GM12878 (cell line): Measurements from ENCODE around the gene CYTH3. TPM values are rescaled to one million over a fixed set of nuclear protein-coding genes. Genes with fewer than 3 reads are reported as not detected.
"Not testable (repeated sequence)": the region's sequence is repeated elsewhere in the genome, so short reads cannot be mapped to it uniquely, and the experiment has no call there.

ENCODE experiments used
- ATAC-seq: fragments of 200-7000 bp; cut with Tn5 transposase; 3 replicates; pipeline ENCODE4 v1.9.1; 2020; ENCODE audit warnings: mild to moderate bottlenecking, moderate library complexity
- BruUV-seq: library from RNA; stranded (reverse); fragments of 400-500 nt; replicated peaks from 2 replicates; lab custom pipeline; 2021; lab: Mats Ljungman, UMichigan
- CTCF ChIA-PET: fragments of 300-600 bp; sonication (Branson Sonifier 250); formaldehyde crosslinking; extraction: SDS; loops from one replicate; lab custom pipeline; 2021; ENCODE audit warnings: inconsistent platforms; lab: Yijun Ruan, JAX
- POLR2A ChIA-PET: fragments of 350-600 bp; formaldehyde crosslinking; extraction: SDS; loops from one replicate; lab custom pipeline; 2021; ENCODE audit warnings: inconsistent platforms; lab: Charles Lee
- RAD21 ChIA-PET: fragments of 300-600 bp; sonication (Branson Sonifier 250); formaldehyde crosslinking; loops from one replicate; lab custom pipeline; 2023; ENCODE audit warnings: antibody characterized with exemption; ENCODE audit not compliant: unreplicated experiment; lab: Charles Lee
- SMC1A ChIA-PET: fragments of 300-600 bp; sonication (Branson Sonifier 250); formaldehyde crosslinking; loops from one replicate; lab custom pipeline; 2023; ENCODE audit not compliant: unreplicated experiment, uncharacterized antibody; lab: Charles Lee
- DNase-seq: peaks from one replicate; pipeline ENCODE4 v3.0.0-alpha.2; 2011; ENCODE audit warnings: low read depth, low spot score
- FAIRE-seq: peaks from 3 replicates; lab custom pipeline; 2011; peaks lifted over from hg19 to GRCh38; lab: Jason Lieb, UNC
- H2AFZ ChIP-seq: 2 replicates; pipeline ENCODE4 v1.6.0; 2011; ENCODE audit warnings: low read depth, low read length, control low read depth; ENCODE audit not compliant: control insufficient read depth
- H3K27ac ChIP-seq: 2 replicates; pipeline ENCODE4 v1.5.1; 2011; ENCODE audit warnings: control low read depth; ENCODE audit not compliant: control insufficient read depth, insufficient read depth
- H3K27me3 ChIP-seq, 2 experiments: replicated peaks in 1 of 2; 2 replicates each; pipeline versions ENCODE4 v1.6.0 to v1.6.1; 2011; ENCODE audit warnings: low read length in 1 of 2; ENCODE audit not compliant: control insufficient read depth in 2 of 2, insufficient read depth in 2 of 2
- H3K36me3 ChIP-seq, 2 experiments: 2 replicates each; pipeline ENCODE4 v1.5.1; 2011; ENCODE audit warnings: low read length in 1 of 2; ENCODE audit not compliant: control insufficient read depth in 2 of 2, insufficient read depth in 2 of 2
- H3K4me1 ChIP-seq: 2 replicates; pipeline ENCODE4 v1.6.1; 2011; ENCODE audit warnings: mild to moderate bottlenecking, low read length, moderate library complexity, mixed read lengths; ENCODE audit not compliant: control insufficient read depth, insufficient read depth
- H3K4me2 ChIP-seq: 2 replicates; pipeline ENCODE4 v1.6.0; 2011; ENCODE audit warnings: control low read depth; ENCODE audit not compliant: control insufficient read depth, insufficient read depth
- H3K4me3 ChIP-seq: fragments of 200-600 bp; sonication (generic); 2 replicates; pipeline ENCODE4 v1.5.1; 2016
- H3K79me2 ChIP-seq: 2 replicates; pipeline ENCODE4 v1.6.0; 2011; ENCODE audit warnings: low read length; ENCODE audit not compliant: control insufficient read depth, insufficient read depth
- H3K9ac ChIP-seq: 2 replicates; pipeline ENCODE4 v1.8.0; 2011; ENCODE audit warnings: low read length, control low read depth, mixed read lengths; ENCODE audit not compliant: control insufficient read depth, insufficient read depth
- H3K9me3 ChIP-seq: replicated peaks from 3 replicates; pipeline ENCODE4 v1.5.1; 2011; ENCODE audit warnings: mild to moderate bottlenecking, low read length; ENCODE audit not compliant: control insufficient read depth, insufficient read depth
- H4K20me1 ChIP-seq: 2 replicates; pipeline ENCODE4 v1.6.0; 2011; ENCODE audit not compliant: control insufficient read depth, insufficient read depth
- CHD1 ChIP-seq: IDR thresholded peaks from 2 replicates; pipeline ENCODE4 v1.6.1; 2012; ENCODE audit warnings: low read depth, low read length, improper control_type of control experiment
- HDAC6 ChIP-seq: fragments of 200-600 bp; sonication (generic); IDR thresholded peaks from one replicate; pipeline ENCODE4 v1.8.0; 2017; ENCODE audit warnings: antibody characterized with exemption; ENCODE audit not compliant: unreplicated experiment
- KAT2A ChIP-seq: conservative IDR thresholded peaks from 2 replicates; pipeline ENCODE4 v1.6.1; 2011; ENCODE audit warnings: low read depth, low read length; ENCODE audit not compliant: control insufficient read depth
- MTA3 ChIP-seq: IDR thresholded peaks from 2 replicates; pipeline ENCODE4 v1.6.1; 2012; ENCODE audit warnings: low read length, inconsistent platforms, borderline replicate concordance
- PBX3 ChIP-seq: IDR thresholded peaks from 2 replicates; pipeline ENCODE4 v1.6.1; 2011; ENCODE audit warnings: mild to moderate bottlenecking, low read depth, low read length, moderate library complexity; ENCODE audit not compliant: insufficient replicate concordance
- POLR2A ChIP-seq: IDR thresholded peaks from 2 replicates; pipeline ENCODE4 v1.6.1; 2011; ENCODE audit warnings: low read depth, mild to moderate bottlenecking, low read length
- SREBF2 ChIP-seq: IDR thresholded peaks from 2 replicates; pipeline ENCODE4 v1.6.1; 2012; ENCODE audit warnings: mild to moderate bottlenecking, low read length
- ZNF274 ChIP-seq: IDR thresholded peaks from one replicate; pipeline ENCODE4 v1.8.0; 2011; ENCODE audit not compliant: insufficient read length, insufficient read depth
- WGBS: methylation state at CpG from one replicate; pipeline ENCODE4 v1.1.6; 2016; ENCODE audit warnings: low lambda C conversion rate; ENCODE audit not compliant: insufficient replicate concordance, insufficient coverage; ENCODE audit errors: missing lambda C conversion rate; 5-methylcytosine and 5-hydroxymethylcytosine counted together
- in situ Hi-C: fragments of 300-500 bp; cut with MboI; formaldehyde crosslinking; loops from 9 replicates; pipeline ENCODE4 v1.14.3; 2018; ENCODE audit warnings: mixed read lengths
- intact Hi-C: fragments of 100-400 bp; cut with micrococcal nuclease; formaldehyde crosslinking; loops from one replicate; pipeline ENCODE4 v1.14.2; 2022; ENCODE audit not compliant: unreplicated experiment
- polyA plus RNA-seq, 11 experiments: library from polyadenylated mRNA; depleted of rRNA in 4 of 11; unstranded in 6 of 11; stranded (reverse) in 5 of 11; fragments of >200 nt; fragmentation: Nextera tagmentation in 4 of 11; fragmentation: Illumina TruSeq in 1 of 11; extraction: Ambion mirVana in 4 of 11; extraction: Trizol in 1 of 11; gene quantifications; 1 replicate in 1 of 11; 2 replicates in 10 of 11; pipeline versions ENCODE4 v1.2.1 to v1.2.3, GENCODE V29; 2011 to 2016; ENCODE audit warnings: inconsistent platforms in 2 of 11, missing spikeins in 2 of 11, low read depth in 1 of 11
- total RNA-seq, 4 experiments: library from RNA; depleted of rRNA in 3 of 4; stranded (reverse); fragments of >200 nt in 3 of 4; fragmentation: Illumina TruSeq in 1 of 4; extraction: Trizol in 1 of 4; gene quantifications; 2 replicates each; pipeline versions ENCODE4 v1.2.1 to v1.2.3, GENCODE V29; 2013 to 2021

Gene CYTH3
- total and polyA plus RNA-seq, 10 of the 15 experiments (the other 5 are each of a cell fraction or from before 2014, with no cell fraction given) = 0.45 to 28.2 (median 15.7) TPM

DNA sequence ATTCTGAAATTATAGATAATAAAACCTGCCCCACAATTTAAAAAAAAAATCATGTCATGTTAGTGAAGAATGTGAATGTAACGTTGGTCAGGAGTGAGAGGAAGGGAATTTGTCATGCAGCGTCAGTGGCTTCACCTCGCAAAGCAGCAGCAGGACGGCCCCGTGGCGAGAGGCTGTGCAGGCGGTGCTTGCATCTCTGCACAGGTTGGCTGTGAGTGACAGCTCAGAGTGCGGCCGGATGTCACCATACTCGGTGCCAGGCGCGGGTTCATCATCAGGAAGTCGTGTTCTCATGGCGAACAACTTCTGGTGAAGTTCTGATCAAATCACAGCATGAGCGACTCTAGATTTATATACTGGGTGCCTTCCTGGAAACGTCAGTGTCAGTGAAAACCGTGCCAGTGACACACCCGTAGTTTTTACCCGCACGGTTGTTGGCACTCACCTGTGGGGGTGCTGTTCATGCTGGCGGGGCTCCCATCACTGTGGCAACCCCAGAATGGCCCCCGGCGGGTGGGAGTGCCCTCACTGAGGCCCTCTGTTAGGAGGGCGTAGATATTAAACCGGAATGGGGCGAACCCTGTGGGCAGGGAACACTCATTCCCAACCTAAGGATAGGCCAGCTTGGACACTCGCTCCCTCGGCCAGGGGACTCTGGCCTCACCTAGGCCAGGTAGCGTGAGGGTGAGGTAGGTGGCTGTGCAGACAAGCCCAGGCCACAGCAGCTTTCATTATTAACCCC lies 120.3 kb downstream of the CYTH3 start:
- WGBS = 97% methylated on average over 29 of the region's 29 CpGs
- CTCF ChIA-PET = interaction anchor here (1.4 kb wide), 1 partner anchor 119 kb away, joined by 3 read pairs; no protein-coding TSS in a partner anchor

DNA sequence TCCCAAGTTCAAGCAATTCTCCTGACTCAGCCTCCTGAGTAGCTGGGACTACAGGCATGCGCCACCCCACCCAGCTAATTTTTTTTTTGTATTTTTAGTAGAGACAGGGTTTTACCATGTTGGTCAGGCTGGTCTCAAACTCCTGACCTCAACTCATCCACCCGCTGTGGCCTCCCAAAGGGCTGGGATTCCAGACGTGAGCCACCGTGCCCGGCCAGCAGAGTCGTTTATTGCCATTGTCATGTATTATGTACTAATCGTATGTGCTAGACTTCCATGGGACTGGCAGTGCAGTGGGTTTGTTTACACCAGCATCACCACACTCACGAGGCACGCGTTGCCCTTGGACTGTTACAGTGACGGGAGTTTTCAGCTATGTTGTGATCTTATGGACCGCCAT lies 120.9 kb downstream of the CYTH3 start:
- in situ Hi-C loops, H3K79me2 ChIP-seq, H2AFZ ChIP-seq, H3K4me3 ChIP-seq, H3K9ac ChIP-seq, ATAC-seq, H4K20me1 ChIP-seq, intact Hi-C loops, BruUV-seq, H3K27me3 ChIP-seq, RAD21 ChIA-PET, H3K4me2 ChIP-seq, DNase-seq, H3K4me1 ChIP-seq, FAIRE-seq, H3K27ac ChIP-seq, H3K9me3 ChIP-seq: not testable (repeated sequence)
- CTCF ChIA-PET = interaction anchor here (0.8 kb wide), 1 partner anchor 9 kb away, joined by 4 read pairs; no protein-coding TSS in a partner anchor
- peaks cover 13 to 26% of the 10 kb centered on the region in 2 experiments for H3K36me3 ChIP-seq
- WGBS = 99% methylated on average over 12 of the region's 12 CpGs
- SMC1A ChIA-PET = interaction anchor here (0.7 to 1.2 kb wide), 3 partner anchors 9 to 118 kb away, joined by 3 to 4 read pairs (median 3); no protein-coding TSS in a partner anchor
- POLR2A ChIA-PET = interaction anchor here (1.1 kb wide), 1 partner anchor 9 kb away, joined by 4 read pairs; no protein-coding TSS in a partner anchor

More for the DNA sequence above, 120.3 kb downstream of the CYTH3 start:
- no peaks in the 10 kb centered on the region for H3K4me1 ChIP-seq
- no TSS peak for BruUV-seq
- no peaks in the 10 kb centered on the region for H3K9me3 ChIP-seq
- RAD21 ChIA-PET = no interaction called here
- H3K4me3 ChIP-seq = no peak overlapping the region
- DNase-seq (no peak), ATAC-seq (no peak), FAIRE-seq (no peak)
- H3K27me3 ChIP-seq = no peaks in the 10 kb centered on the region
- H2AFZ ChIP-seq = no peak overlapping the region
- H3K79me2 ChIP-seq = no peaks in the 10 kb centered on the region
- peaks cover 7 to 25% of the 10 kb centered on the region in 2 experiments for H3K36me3 ChIP-seq
- no peak overlapping the region for H3K9ac ChIP-seq
- no peak overlapping the region for H3K4me2 ChIP-seq
- no peaks in the 10 kb centered on the region for H4K20me1 ChIP-seq
- TF ChIP-seq CHD1 (no peak), POLR2A (0 out of 2 replicates have a peak, but pooled peaks have one; percentile 21), MTA3 (no peak), ZNF274 (no peak), SREBF2 (no peak), KAT2A (no peak), HDAC6 (no peak), PBX3 (no peak)
- intact Hi-C loops = no loop called here
- POLR2A ChIA-PET = interaction anchor here (1.1 kb wide), 1 partner anchor 10 kb away, joined by 4 read pairs; no protein-coding TSS in a partner anchor
- SMC1A ChIA-PET = interaction anchor here (1.0 to 1.2 kb wide), 2 partner anchors 44 to 118 kb away, joined by 3 to 4 read pairs; no protein-coding TSS in a partner anchor
- no peak overlapping the region for H3K27ac ChIP-seq
- in situ Hi-C loops = no loop called here
